Subcutaneous preadipocyte (primary cell): Measurements from ENCODE around the gene CAVIN1. TPM values are rescaled to one million over a fixed set of nuclear protein-coding genes. Genes with fewer than 3 reads are reported as not detected.

Source experiments
- small RNA-seq: library from RNA; depleted of rRNA; stranded (forward); fragments of <200 nt; gene quantifications from one replicate; pipeline ENCODE3, GENCODE V24; 2012
- total RNA-seq: library from RNA; depleted of rRNA; stranded (reverse); fragments of >200 nt; gene quantifications from 2 replicates; pipeline ENCODE4 v1.2.3, GENCODE V29; 2012

The CAVIN1 gene, protein sequence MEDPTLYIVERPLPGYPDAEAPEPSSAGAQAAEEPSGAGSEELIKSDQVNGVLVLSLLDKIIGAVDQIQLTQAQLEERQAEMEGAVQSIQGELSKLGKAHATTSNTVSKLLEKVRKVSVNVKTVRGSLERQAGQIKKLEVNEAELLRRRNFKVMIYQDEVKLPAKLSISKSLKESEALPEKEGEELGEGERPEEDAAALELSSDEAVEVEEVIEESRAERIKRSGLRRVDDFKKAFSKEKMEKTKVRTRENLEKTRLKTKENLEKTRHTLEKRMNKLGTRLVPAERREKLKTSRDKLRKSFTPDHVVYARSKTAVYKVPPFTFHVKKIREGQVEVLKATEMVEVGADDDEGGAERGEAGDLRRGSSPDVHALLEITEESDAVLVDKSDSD
- total RNA-seq, result 515 and 628 TPM in 2 replicates

DNA sequence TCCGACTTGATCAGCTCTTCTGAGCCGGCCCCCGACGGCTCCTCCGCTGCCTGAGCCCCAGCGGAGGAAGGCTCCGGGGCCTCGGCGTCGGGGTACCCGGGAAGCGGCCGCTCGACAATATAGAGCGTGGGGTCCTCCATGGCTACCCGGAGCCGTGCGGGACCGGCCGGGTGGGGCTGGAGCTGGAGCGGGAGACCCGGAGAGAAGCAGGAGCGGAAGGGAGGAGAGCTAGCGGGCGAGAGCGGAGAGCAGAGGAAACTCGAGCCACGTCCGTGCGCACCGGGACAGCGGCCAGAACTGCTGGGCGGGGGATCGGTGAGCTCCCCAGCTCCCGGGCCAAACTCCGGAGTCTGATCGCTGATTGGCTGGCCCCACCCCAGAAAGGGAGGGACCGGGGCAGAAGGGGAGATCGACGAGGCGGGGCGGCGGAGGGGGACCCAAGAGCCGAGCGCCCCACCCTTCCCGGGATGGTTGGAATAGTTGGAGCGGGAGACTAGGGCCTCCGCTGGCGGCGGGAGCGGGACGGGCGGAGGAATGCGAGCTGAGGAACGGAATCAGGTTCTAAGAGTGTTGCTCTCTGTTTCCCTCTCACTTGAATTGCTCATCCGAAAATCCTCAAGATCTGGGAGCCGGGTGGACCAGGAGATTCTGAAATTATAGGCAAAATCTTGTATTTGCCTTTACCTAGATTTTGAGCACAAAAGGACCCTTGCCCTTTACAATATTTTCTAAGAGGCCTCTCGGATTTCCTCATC lies at the start of gene CAVIN1:
Gene CAVIN1, minus strand, starts transcription at position 299 of the 755 bp plus-strand sequence. Its CDS starts 159 bp downstream, at position 140.

DNA sequence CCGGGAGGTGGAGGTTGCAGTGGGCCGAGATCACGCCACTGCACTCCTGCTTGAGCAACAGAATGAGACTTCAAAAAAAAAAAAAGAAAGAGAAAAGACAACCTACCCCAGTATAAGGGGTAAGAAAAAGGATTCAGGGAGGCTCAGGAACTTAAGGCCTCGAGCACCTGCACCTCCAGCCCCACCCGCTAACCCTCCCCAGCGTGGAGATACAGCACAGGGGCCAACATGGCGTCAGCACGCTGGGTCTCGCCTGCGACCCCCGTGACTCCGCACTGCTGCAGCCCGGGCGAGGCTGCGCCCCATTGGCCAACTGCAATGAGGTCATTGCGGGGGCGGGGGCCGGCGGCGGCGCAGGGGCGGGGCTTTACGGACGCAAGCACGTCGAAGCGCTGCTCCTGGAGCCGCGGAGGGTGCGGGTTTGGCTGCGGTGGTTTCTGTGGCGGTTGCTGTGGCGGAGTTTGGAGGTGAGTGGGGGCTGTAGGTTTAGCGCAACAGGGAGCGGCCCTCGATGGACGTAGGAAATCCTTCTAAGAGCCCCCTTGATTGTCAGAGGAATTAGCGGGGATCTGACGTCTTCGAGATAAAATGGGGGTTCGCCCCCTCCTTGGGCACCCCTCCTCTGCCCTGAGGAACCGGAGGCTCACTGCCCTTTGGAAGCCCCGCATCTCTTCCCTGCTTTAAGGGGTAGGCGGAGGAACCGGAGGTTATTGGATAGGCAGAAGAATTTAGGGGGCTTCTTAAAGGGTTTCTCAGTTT lies 35.6 kb upstream of the CAVIN1 start, which contains the start of gene ATP6V0A1:
Gene ATP6V0A1, plus strand, starts transcription at position 382 of the 759 bp plus-strand sequence. CDS start 2,017 bp downstream, outside the sequence.

DNA sequence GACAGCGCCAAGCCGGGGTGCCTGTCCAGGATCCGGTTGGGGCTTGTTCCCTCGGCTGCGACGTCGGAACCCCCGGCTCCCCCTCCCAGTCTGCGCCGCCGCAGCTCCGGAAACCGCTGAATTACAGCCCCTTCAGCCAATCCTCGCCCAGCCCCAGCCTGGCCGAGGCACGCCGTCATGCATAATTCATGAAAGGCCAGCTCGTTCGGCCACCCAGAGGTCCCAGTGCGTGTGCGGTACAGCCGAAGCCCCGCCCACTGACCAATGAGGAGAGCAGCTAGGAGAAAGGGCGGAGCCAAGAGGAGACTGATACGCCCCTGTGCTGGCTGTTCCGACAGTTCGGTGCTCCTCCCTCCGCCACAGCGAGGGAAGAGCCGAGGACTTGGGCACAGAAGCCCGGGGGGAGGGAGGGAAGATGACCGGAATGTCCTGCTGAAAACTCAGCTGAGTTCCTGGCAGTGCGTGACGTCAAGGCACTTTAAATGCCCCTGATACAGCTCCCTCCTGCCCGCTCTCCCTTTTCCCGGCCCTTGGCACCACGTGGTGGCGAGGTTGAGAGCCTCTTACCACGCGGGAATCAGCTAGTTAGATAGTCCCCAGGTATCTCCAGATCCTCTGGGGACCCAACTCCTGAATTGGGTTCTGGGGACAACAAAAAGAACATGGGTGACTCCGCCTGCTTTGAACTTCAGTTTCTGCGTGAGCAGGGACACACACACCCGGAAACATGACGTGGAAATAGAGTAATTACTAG lies 34.5 kb downstream of the CAVIN1 start, which contains the start of gene STAT3:
Gene STAT3, minus strand, starts transcription at position 62 of the 754 bp plus-strand sequence. CDS start 39,926 bp downstream, outside the sequence.

Small RNA genes lying within 50 kb of the gene (small RNA-seq; reads per million reads assigned to genes)
- not detected for gene RNU7-97P

Other genes with a start within 250 kb of the CAVIN1 start
- not detected in 2 replicates for gene KCNH4, start 242.1 kb downstream of the CAVIN1 start, total RNA-seq
- not detected in 2 replicates for gene HCRT, start 237.8 kb downstream of the CAVIN1 start, total RNA-seq
- gene GHDC, start 228.8 kb downstream of the CAVIN1 start, total RNA-seq, result 9.0 and 15.1 TPM in 2 replicates
- gene STAT5B, start 146.9 kb downstream of the CAVIN1 start, total RNA-seq, result 22.0 and 26.2 TPM in 2 replicates
- gene STAT5A, start 134.8 kb downstream of the CAVIN1 start, total RNA-seq, result 9.6 and 19.1 TPM in 2 replicates
- 79.4 and 92.6 TPM in 2 replicates for gene STAT3, start 34.8 kb downstream of the CAVIN1 start, total RNA-seq
- gene ATP6V0A1, start 35.6 kb upstream of the CAVIN1 start, total RNA-seq, result 59.9 and 60.8 TPM in 2 replicates
- 25.4 and 29.1 TPM in 2 replicates for gene NAGLU, start 113.0 kb upstream of the CAVIN1 start, total RNA-seq
- gene HSD17B1, start 129.7 kb upstream of the CAVIN1 start, total RNA-seq, result 1.5 and 4.3 TPM in 2 replicates
- gene COASY, start 138.9 kb upstream of the CAVIN1 start, total RNA-seq, result 16.9 and 26.0 TPM in 2 replicates
- 37.5 and 47.7 TPM in 2 replicates for gene MLX, start 143.8 kb upstream of the CAVIN1 start, total RNA-seq
- 5.1 and 8.0 TPM in 2 replicates for gene PSMC3IP, start 154.5 kb upstream of the CAVIN1 start, total RNA-seq
- 41.5 and 53.2 TPM in 2 replicates for gene RETREG3, start 186.1 kb upstream of the CAVIN1 start, total RNA-seq
- 55.9 and 60.2 TPM in 2 replicates for gene TUBG1, start 186.4 kb upstream of the CAVIN1 start, total RNA-seq
- gene TUBG2, start 236.0 kb upstream of the CAVIN1 start, total RNA-seq, result 12.9 TPM in 2 replicates